DMS53 treated with DMSO at 0.1 percent for 48 hours (cell line): ENCODE data around the gene INSL3.
A peak's percentile ranks its signal among the peaks of the same experiment; 100 is the strongest.
"Not testable (repeated sequence)": the region's sequence is repeated elsewhere in the genome, so short reads cannot be mapped to it uniquely, and the experiment has no call there.

Source experiments
- DNase-seq: peaks from one replicate; lab custom pipeline; 2025; ENCODE audit not compliant: unreplicated experiment; lab: John Stamatoyannopoulos, UW

INSL3 gene

GRCh38 chr19:17790059-17790780 lies 31.1 kb downstream of the INSL3 start:
- peak; percentile 8 for DNase-seq

DNA sequence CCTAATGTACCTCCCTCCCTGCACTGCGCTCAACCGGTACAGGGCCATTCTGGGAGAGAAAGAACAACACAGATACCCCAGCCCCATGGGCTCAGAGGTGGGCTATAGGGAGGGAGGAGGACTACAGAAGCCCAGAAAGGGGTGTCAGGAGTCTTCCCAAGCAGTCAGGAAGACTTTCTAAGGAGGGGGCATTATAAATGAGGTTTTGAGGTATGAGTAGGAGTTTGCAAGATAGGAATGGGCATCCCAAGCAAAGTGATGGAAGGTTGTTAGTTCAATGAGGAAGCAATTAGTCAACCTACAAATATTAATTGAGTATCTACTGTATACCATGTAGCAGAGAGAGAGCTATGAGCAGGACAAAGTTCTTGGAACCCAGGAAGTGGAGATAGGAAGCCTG lies 32.7 kb downstream of the INSL3 start:
- no peak for DNase-seq

GRCh38 chr19:17787274-17787913 lies 33.9 kb downstream of the INSL3 start:
- no peak for DNase-seq

GRCh38 chr19:17784201-17785008 lies 36.9 kb downstream of the INSL3 start:
- DNase-seq: peak; percentile 33

GRCh38 chr19:17783721-17784120 lies 37.6 kb downstream of the INSL3 start:
- DNase-seq: not testable (repeated sequence)

- DNase-seq: no peak
These were observed 40.5 kb downstream of the INSL3 start for GRCh38 chr19:17780781-17781180.

DNA sequence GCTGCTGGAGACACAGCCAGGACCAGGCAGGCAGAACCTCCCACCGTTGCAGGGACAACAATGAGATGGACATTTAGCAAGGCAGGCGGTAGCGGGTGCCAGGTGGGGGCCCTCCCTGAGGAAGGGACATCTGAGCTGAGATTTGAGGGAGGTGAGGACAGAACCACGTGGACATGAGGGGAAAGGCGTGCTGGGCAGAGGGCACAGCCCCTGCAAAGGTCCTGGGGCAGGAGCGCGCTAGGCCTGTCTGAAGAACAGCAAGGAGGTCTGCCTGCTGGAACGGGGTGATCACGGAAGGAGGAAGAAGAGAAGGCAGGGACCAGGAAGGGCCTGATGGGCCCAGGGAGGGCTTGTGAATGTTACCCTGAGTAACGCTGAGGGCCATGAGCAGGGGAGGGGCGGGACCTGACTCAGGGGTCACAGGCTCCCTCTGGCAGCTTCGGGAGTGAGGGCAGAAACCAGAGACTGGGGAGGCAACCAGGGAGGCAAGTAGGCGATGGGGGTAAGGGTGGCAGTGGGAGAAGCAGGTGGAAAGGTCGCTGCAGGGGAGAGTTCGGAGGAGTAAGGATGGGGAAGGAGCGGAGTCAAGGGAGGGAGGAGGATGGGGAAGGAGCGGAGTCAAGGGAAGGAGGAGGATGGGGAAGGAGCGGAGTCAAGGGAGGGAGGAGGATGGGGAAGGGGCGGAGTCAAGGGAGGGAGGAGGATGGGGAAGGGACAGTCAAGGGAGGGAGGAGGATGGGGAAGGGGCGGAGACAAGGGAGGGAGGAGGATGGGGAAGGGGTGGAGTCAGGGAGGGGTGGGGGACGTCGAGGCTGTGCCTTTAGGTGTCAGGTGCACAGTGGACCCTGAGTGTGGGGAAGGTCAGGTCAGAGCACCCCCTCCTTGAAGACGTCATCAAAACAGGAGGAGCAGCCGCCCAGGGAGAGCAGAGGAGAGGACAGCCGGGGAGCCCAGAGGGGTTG lies 42.1 kb downstream of the INSL3 start:
- DNase-seq: no peak

DNA sequence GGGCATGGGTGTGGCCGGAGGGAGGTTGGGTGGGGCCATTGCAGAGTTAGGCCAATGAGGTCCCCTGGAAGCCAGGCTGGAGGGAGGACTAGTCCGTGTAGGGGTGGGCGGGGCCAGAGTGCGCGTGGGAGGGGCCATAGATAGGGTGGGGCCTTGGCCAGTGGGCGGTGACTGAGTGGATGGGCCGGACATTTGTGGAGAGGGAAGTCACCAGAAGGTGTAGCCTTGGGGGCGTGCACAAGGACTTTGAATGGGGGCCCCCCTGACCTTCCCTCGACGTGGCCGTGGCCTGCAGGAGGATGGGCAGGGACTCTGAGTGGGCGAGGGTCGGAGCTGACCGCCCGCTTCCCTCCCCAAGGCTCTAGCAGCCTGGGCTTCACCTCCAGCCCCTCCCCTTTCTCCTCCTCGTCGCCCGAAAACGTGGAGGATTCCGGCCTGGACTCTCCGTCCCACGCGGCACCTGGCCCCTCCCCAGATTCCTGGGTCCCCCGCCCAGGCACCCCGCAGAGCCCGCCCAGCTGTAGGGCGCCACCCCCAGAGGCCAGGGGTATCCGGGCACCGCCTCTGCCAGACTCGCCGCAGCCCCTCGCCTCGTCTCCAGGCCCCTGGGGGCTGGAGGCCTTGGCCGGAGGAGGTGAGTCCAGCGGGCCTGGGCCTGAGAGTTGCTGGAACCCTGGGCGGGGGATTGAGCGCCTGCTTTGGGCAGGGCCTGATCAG lies 42.9 kb downstream of the INSL3 start:
- DNase-seq: no peak

GRCh38 chr19:17777840-17778239 lies 43.5 kb downstream of the INSL3 start:
- not testable (repeated sequence) for DNase-seq

DNA sequence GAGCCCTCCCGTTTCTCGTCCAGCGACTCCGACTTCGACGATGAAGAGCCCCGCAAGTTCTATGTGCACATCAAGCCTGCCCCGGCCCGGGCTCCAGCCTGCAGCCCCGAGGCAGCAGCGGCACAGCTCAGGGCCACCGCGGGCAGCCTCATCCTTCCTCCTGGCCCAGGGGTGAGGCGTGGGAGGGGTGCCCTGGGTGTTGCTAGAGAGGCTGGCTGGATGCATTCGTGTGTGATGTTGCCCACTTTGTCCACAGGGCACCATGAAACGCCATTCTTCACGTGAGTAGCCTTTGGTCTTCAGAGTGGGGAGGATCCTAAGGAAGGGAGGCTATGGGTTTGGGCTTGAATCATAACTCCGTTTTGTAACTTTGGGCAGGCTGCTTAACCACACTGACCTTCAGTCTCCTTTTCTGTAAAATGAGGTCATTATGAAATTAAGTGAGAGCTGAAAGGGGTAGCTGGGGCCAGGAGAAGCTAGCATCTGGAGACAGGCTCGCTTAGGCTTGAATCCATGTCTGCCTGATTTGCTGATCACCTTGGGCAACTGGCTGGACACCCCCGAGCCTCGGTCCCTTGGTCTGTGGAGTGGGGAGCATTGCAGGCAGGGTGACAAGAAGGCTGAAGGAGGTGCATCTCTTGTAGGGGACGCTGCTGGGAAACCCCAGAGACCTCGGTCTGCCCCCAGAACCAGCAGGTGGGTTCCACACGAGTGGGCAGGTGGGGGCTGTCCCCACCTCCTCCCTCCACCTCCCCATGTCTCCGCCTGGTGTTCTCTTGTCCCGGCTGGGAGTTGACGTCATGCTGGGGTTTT lies 45.1 kb downstream of the INSL3 start:
- no peak for DNase-seq

- no peak for DNase-seq
These were observed 45.9 kb downstream of the INSL3 start for GRCh38 chr19:17775245-17775927.

GRCh38 chr19:17772172-17772571 lies 49.1 kb downstream of the INSL3 start:
- no peak for DNase-seq

- no peak for DNase-seq
These were observed 50.7 kb downstream of the INSL3 start for GRCh38 chr19:17770613-17771012.

GRCh38 chr19:17767559-17767958 lies 53.8 kb downstream of the INSL3 start:
- DNase-seq: no peak

- peak; percentile 42 for DNase-seq
These were observed 54.7 kb downstream of the INSL3 start for GRCh38 chr19:17766543-17767131.
